Activated CD8-positive, alpha-beta memory T cell treated with anti-CD3 and anti-CD28 coated beads, Interleukin-2, amount 10 ng/mL, durations not matched to agents 7 days and 5 days (primary cell): ENCODE results near the gene ANKDD1A. TPM values are rescaled to one million over a fixed set of nuclear protein-coding genes. Genes with fewer than 3 reads are reported as not detected.
A peak's percentile ranks its signal among the peaks of the same experiment; 100 is the strongest.

ENCODE experiments used
- ATAC-seq: fragments of 150-1000 bp; cut with Tn5 transposase; one replicate; pipeline ENCODE4 v1.10.0; 2021; ENCODE audit warnings: moderate library complexity
- CTCF ChIA-PET: fragments of 350-600 bp; sonication (Branson Sonifier 250); formaldehyde crosslinking; loops from one replicate; lab custom pipeline; 2021; ENCODE audit warnings: antibody characterized with exemption; lab: Charles Lee
- DNase-seq: peaks from one replicate; pipeline ENCODE4 v3.0.0-alpha.2; 2020
- H3K27ac Mint-ChIP-seq: one replicate; pipeline ENCODE4 v1.8.0; 2021; ENCODE audit warnings: mild to moderate bottlenecking, mixed read lengths
- H3K27me3 Mint-ChIP-seq: one replicate; pipeline ENCODE4 v1.8.0; 2021; ENCODE audit warnings: mixed read lengths
- H3K36me3 Mint-ChIP-seq: one replicate; pipeline ENCODE4 v1.8.0; 2021; ENCODE audit warnings: mild to moderate bottlenecking, mixed read lengths
- H3K4me1 Mint-ChIP-seq: one replicate; pipeline ENCODE4 v1.8.0; 2021; ENCODE audit warnings: mixed read lengths
- H3K4me3 Mint-ChIP-seq: one replicate; pipeline ENCODE4 v1.8.0; 2021; ENCODE audit warnings: mild to moderate bottlenecking, moderate library complexity, mixed read lengths
- H3K9me3 Mint-ChIP-seq: one replicate; pipeline ENCODE4 v1.8.0; 2022; ENCODE audit warnings: low read depth, mixed read lengths
- total RNA-seq, 2 experiments: library from RNA; stranded (reverse); gene quantifications; one replicate each; pipeline ENCODE4 v1.2.3, GENCODE V29; 2021

Gene ANKDD1A
- total RNA-seq, 2 experiments from 2014 or later: 13.4 to 24.4 TPM

DNA sequence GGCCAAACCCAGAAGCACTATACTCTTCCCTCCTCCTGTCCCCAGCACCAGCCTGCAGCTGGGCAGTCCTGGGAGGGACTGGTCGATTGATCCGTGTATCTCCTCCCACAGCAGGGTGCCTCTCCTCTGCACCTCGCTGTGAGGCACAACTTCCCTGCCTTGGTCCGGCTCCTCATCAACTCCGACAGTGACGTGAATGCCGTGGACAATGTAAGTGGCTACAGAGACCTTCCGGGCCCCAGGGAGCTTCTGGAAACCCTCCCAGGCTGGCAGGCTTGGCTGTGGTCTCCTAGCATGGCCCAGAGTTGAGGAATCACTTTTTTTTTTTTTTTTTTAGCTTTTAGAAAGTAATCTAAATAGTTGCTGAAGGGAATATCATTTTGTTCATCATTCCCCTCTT, 30.7 kb downstream of the ANKDD1A start:
- ATAC-seq: no peak
- CTCF ChIA-PET: interaction anchor here (0.6 kb wide), 1 partner anchor 996 kb away, joined by 3 read pairs; no protein-coding TSS in a partner anchor
- H3K4me1 Mint-ChIP-seq: peaks cover 8% of the 10 kb centered on the region

DNA sequence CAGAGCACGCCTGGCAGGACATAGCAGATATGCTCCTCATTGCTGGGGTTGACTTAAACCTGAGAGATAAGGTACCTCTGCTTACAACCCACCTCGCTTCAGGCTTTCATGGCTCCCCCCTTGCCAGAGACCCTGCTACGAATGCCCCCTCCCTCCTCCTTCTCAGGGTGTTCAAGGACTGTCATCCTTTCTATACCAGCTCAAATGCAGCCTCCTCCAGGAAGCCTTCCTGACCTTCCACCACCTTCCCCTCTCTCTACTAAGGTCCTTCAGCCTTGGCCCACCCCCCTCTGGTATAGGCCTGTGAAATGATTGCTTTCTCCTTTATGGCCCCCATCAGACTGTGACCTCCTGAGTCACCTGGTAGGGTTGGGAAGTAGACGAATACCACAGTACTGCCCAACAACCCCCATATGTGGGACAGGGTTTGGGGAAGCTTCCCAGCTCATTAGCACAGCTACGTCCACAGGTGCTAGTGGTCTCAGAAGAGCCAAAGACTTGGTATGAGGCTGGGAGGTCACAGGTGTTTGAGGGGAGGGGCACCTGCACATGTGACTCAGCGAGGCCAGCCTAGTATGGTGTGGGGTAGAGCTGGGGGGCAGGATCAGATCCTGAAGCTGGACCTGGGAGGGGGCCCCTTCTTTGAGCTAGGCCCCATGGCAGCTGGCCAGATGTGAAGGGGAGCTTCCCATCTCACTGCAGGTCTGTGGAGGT, 32.0 kb downstream of the ANKDD1A start:
- ATAC-seq (no peak), DNase-seq (no peak)
- Mint-ChIP-seq H3K9me3 (no peaks in the 10 kb centered on the region), H3K4me1 (no peaks in the 10 kb centered on the region), H3K27me3 (no peaks in the 10 kb centered on the region), H3K4me3 (no peak overlapping the region), H3K36me3 (no peaks in the 10 kb centered on the region), H3K27ac (no peak overlapping the region)
- CTCF ChIA-PET: no interaction called here

More for the DNA sequence above, 30.7 kb downstream of the ANKDD1A start:
- Mint-ChIP-seq H3K27ac (no peak overlapping the region), H3K9me3 (no peaks in the 10 kb centered on the region), H3K27me3 (no peaks in the 10 kb centered on the region), H3K4me3 (no peak overlapping the region), H3K36me3 (peaks cover 2% of the 10 kb centered on the region)
- DNase-seq: no peak

GRCh38 chr15:64944961-64945360, 33.3 kb downstream of the ANKDD1A start:
- CTCF ChIA-PET: no interaction called here
- no peak overlapping the region for H3K27ac Mint-ChIP-seq

DNA sequence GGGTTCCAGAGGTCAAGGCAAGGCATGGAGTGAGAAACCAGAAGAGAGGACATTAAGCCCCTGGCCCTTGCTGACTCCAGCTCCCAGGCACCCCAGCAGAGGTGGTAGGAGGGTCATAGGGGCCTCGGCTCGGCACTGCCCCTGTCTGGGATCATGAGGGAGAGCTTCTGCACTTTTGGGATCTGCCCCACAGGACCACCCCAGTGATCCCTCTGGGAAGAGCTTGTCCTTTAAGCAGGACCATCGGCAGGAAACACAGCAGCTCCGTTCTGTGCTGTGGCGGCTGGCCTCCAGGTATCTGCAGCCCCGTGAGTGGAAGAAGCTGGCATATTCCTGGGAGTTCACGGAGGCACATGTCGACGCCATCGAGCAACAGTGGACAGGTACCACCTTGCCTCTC, 35.5 kb downstream of the ANKDD1A start:
- CTCF ChIA-PET: interaction anchor here (0.6 kb wide), 1 partner anchor 22 kb away, joined by 5 read pairs; no protein-coding TSS in a partner anchor
- H3K27ac Mint-ChIP-seq: no peak overlapping the region

More at GRCh38 chr15:64944961-64945360, 33.3 kb downstream of the ANKDD1A start:
- H3K4me3 Mint-ChIP-seq: no peak overlapping the region
- H3K9me3 Mint-ChIP-seq: no peaks in the 10 kb centered on the region
- no peak for ATAC-seq
- DNase-seq: no peak
- no peaks in the 10 kb centered on the region for H3K4me1 Mint-ChIP-seq
- H3K27me3 Mint-ChIP-seq: no peaks in the 10 kb centered on the region
- no peaks in the 10 kb centered on the region for H3K36me3 Mint-ChIP-seq

DNA sequence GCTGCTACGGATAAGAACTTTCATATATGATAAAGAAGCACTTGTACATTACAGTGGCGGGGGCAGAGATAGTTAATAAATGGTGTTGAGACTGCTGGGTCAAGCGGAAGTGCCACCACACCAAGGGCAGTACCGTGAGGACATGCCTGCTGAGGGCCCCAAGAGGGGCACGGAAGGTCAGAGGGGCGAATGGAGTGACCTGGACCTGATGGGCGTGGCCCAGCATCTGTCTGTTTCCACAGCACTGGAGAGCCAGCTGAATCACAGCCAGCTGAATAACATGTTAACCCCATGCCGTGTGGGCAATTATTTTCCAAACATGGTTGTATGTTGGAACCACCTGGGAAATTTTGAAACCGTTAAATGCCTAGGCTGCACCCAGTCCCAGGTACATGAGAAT, 37.2 kb downstream of the ANKDD1A start:
- no peaks in the 10 kb centered on the region for H3K9me3 Mint-ChIP-seq
- H3K27me3 Mint-ChIP-seq: no peaks in the 10 kb centered on the region
- H3K4me1 Mint-ChIP-seq: no peaks in the 10 kb centered on the region
- CTCF ChIA-PET: no interaction called here
- DNase-seq: no peak
- no peak for ATAC-seq
- H3K27ac Mint-ChIP-seq: no peak overlapping the region
- no peaks in the 10 kb centered on the region for H3K36me3 Mint-ChIP-seq
- no peak overlapping the region for H3K4me3 Mint-ChIP-seq

More for the DNA sequence above, 35.5 kb downstream of the ANKDD1A start:
- DNase-seq (no peak), ATAC-seq (no peak)
- no peaks in the 10 kb centered on the region for H3K4me1 Mint-ChIP-seq
- H3K9me3 Mint-ChIP-seq: no peaks in the 10 kb centered on the region
- H3K36me3 Mint-ChIP-seq: no peaks in the 10 kb centered on the region
- no peaks in the 10 kb centered on the region for H3K27me3 Mint-ChIP-seq
- no peak overlapping the region for H3K4me3 Mint-ChIP-seq

DNA sequence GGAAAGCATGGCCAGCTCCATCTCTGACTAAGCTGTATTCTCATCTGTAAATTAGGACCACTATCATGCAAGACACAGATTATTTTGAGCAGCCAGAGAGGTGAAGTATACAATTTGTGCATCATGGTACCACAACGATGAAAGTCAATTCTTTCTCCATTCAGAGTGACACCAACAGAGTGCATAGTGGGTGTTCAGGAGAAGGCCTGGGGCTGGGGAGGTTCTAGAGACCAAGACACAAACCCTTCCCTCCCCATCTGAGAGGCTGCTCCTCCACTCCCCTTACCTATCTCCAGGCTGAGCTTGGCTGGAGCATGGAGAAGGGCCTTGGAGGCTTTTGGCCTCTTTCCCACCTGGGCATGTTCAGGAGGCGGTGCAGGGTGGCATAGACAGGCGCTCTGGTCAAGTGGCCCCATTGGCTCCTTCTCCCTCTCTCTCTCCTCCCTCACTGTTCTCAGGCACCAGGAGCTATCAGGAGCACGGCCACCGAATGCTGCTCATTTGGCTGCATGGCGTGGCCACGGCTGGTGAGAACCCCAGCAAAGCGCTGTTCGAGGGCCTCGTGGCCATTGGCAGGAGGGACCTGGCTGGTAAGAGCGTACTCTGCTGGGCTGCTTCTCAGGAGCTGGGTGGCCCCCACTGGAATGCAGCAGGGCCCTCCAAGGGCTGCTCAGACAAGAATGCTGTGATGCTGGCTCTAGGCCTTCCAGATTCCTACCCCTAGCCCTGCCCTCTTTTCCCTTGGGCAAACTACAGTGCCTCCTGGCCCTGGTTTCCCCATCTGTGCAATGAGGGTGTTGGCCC, 37.9 kb downstream of the ANKDD1A start:
- no peaks in the 10 kb centered on the region for H3K9me3 Mint-ChIP-seq
- no peaks in the 10 kb centered on the region for H3K36me3 Mint-ChIP-seq
- CTCF ChIA-PET: no interaction called here
- H3K4me3 Mint-ChIP-seq: no peak overlapping the region
- H3K27ac Mint-ChIP-seq: no peak overlapping the region
- DNase-seq: no peak
- no peak for ATAC-seq
- H3K27me3 Mint-ChIP-seq: no peaks in the 10 kb centered on the region
- H3K4me1 Mint-ChIP-seq: no peaks in the 10 kb centered on the region

DNA sequence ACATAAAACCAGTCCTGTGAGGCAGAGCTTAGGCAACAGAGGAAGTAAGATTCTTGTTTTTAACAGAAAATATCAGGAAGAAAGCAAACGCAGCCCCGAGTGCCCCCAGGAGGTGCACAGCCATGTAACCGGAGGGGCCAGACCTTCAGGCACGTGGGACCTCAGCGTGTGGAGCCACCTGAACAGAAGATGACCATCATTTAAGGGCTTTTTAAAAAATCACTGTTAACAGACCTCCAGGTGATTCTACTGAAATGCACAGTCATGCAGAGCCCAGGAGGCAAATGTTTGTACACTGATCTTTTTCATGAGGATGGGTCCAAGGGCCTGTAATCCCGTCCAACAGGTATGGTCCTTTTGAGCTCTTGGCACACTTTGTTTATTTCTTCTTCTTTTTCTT, 39.2 kb downstream of the ANKDD1A start:
- DNase-seq (no peak), ATAC-seq (no peak)
- Mint-ChIP-seq H3K27me3 (no peaks in the 10 kb centered on the region), H3K4me3 (no peak overlapping the region), H3K36me3 (peaks cover 7% of the 10 kb centered on the region), H3K27ac (peak overlapping the region; percentile 62), H3K4me1 (no peaks in the 10 kb centered on the region), H3K9me3 (no peaks in the 10 kb centered on the region)
- CTCF ChIA-PET: no interaction called here

DNA sequence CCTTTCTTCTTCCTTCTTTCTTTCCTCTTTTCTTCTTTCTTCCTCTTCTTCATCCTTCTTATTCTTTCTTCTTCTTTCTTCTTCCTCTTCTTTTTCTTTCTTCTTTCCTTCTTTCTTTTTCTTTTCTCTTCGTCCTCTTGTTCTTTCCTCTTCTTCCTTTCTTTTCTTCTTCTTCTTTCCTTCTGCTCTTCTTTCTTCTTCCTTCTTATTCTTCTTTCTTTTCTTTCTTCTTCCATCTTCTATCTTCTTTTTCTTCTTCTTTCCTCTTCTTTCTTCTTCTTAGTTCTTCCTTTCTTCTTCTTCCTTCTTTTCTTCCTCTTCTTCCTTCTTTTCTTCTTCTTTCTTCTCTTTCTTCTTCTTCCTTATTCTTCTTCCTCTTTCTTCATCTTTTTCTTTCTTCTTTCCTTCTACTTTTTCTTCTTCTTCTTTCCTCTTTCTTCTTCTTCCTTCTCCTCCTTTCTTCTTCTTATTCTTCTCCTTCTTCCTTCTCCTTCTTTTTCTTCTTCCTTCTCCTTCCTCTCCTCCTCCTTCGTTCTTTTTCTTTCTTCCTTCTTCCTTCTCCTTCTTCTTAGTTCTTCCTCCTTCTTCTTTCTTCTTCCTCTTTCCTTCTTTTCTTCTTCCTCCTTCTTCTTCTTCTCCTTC, 40.2 kb downstream of the ANKDD1A start:
- ATAC-seq (no peak), DNase-seq (no peak)
- Mint-ChIP-seq H3K27me3 (no peaks in the 10 kb centered on the region), H3K9me3 (no peaks in the 10 kb centered on the region), H3K36me3 (peaks cover 9% of the 10 kb centered on the region), H3K27ac (no peak overlapping the region), H3K4me3 (no peak overlapping the region), H3K4me1 (no peaks in the 10 kb centered on the region)
- CTCF ChIA-PET: no interaction called here

- DNase-seq (no peak), ATAC-seq (no peak)
- CTCF ChIA-PET: no interaction called here
- Mint-ChIP-seq H3K27me3 (no peaks in the 10 kb centered on the region), H3K4me3 (no peak overlapping the region), H3K4me1 (no peaks in the 10 kb centered on the region), H3K27ac (no peak overlapping the region), H3K36me3 (peaks cover 18% of the 10 kb centered on the region), H3K9me3 (no peaks in the 10 kb centered on the region)
Observed at GRCh38 chr15:64954395-64954794, 42.7 kb downstream of the ANKDD1A start.

GRCh38 chr15:64959128-64959527, 47.4 kb downstream of the ANKDD1A start:
- ATAC-seq (no peak), DNase-seq (no peak)
- Mint-ChIP-seq H3K4me3 (no peak overlapping the region), H3K36me3 (peaks cover 48% of the 10 kb centered on the region), H3K27me3 (no peaks in the 10 kb centered on the region), H3K4me1 (no peaks in the 10 kb centered on the region), H3K27ac (no peak overlapping the region), H3K9me3 (no peaks in the 10 kb centered on the region)
- CTCF ChIA-PET: no interaction called here

DNA sequence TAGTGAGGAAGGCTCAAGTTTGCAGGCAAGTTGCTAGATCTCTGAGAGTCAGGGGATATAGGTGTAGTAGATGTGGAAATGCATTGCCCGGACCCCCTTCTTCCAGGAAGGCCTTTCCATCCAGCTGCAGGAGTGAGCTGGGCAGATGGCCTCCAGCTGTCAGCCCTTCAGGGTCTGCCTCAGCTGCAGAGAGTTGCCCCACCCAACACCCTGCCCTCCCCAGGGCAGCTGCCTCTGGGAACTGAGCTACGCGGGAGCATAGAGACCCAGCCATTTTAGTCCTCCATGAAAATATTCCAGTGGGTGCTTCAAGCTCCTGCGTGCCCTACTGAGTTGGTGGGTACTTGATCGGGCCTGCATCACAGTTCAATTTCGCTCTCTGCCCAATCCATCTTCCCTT, 48.5 kb downstream of the ANKDD1A start:
- ATAC-seq: no peak
- H3K4me1 Mint-ChIP-seq: no peaks in the 10 kb centered on the region
- H3K4me3 Mint-ChIP-seq: no peak overlapping the region
- H3K27me3 Mint-ChIP-seq: no peaks in the 10 kb centered on the region
- no peak for DNase-seq
- no peaks in the 10 kb centered on the region for H3K9me3 Mint-ChIP-seq
- no peak overlapping the region for H3K27ac Mint-ChIP-seq
- CTCF ChIA-PET: no interaction called here
- peaks cover 57% of the 10 kb centered on the region for H3K36me3 Mint-ChIP-seq

DNA sequence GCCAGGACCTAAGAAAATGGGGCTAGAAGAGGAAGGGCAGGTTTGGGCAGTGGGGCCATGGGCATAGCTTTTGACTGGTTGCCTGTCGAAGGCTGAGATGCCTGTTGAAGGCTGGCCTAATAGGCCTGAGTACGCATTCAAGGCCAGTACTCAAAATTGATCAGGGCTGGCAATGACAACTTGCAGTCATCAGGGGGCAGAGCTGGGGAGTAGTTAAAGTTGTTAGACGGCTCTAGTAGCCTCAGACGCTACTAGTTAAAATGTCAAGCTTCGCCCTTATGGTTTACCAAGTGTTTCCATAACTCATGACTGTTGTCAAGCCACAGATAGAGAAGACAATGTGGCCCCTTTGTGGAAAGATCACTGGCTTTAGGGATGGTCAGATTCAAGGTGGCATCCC, 49.3 kb downstream of the ANKDD1A start:
- CTCF ChIA-PET: no interaction called here
- no peaks in the 10 kb centered on the region for H3K4me1 Mint-ChIP-seq
- no peaks in the 10 kb centered on the region for H3K27me3 Mint-ChIP-seq
- H3K36me3 Mint-ChIP-seq: peaks cover 54% of the 10 kb centered on the region
- no peaks in the 10 kb centered on the region for H3K9me3 Mint-ChIP-seq
- no peak overlapping the region for H3K27ac Mint-ChIP-seq
- DNase-seq (no peak), ATAC-seq (no peak)
- H3K4me3 Mint-ChIP-seq: no peak overlapping the region

- H3K36me3 Mint-ChIP-seq: peaks cover 43% of the 10 kb centered on the region
- no peak for ATAC-seq
- DNase-seq: no peak
- no peaks in the 10 kb centered on the region for H3K27me3 Mint-ChIP-seq
- no peak overlapping the region for H3K27ac Mint-ChIP-seq
- H3K4me1 Mint-ChIP-seq: no peaks in the 10 kb centered on the region
- H3K4me3 Mint-ChIP-seq: no peak overlapping the region
- CTCF ChIA-PET: interaction anchor here (0.7 to 1.6 kb wide), 2 partner anchors 48 to 247 kb away, joined by 3 read pairs; no protein-coding TSS in a partner anchor
- no peaks in the 10 kb centered on the region for H3K9me3 Mint-ChIP-seq
Observed at GRCh38 chr15:64969401-64969800, 57.7 kb downstream of the ANKDD1A start.
